C4-2B (cell line): Measurements from ENCODE around the gene KCNK1.
"Not testable (repeated sequence)": the region's sequence is repeated elsewhere in the genome, so short reads cannot be mapped to it uniquely, and the experiment has no call there.

Source experiments
- H3K27ac ChIP-seq: fragments of 450-650 bp; 2 replicates; pipeline ENCODE4 v1.5.1; 2017
- ZFX ChIP-seq: fragments of 450-650 bp; IDR thresholded peaks from 2 replicates; pipeline ENCODE4 v1.6.1; 2017
- TF ChIP-seq, protein P1 (sequence below): fragments of 450-650 bp; conservative IDR thresholded peaks from 2 replicates; pipeline ENCODE4 v1.5.1; 2017; ENCODE audit warnings: mild to moderate bottlenecking

KCNK1 gene

GRCh38 chr1:233615571-233615970 lies 1.7 kb downstream of the KCNK1 start:
- peak overlapping the region; percentile 88 for H3K27ac ChIP-seq
- TF ChIP-seq, protein P1, sequence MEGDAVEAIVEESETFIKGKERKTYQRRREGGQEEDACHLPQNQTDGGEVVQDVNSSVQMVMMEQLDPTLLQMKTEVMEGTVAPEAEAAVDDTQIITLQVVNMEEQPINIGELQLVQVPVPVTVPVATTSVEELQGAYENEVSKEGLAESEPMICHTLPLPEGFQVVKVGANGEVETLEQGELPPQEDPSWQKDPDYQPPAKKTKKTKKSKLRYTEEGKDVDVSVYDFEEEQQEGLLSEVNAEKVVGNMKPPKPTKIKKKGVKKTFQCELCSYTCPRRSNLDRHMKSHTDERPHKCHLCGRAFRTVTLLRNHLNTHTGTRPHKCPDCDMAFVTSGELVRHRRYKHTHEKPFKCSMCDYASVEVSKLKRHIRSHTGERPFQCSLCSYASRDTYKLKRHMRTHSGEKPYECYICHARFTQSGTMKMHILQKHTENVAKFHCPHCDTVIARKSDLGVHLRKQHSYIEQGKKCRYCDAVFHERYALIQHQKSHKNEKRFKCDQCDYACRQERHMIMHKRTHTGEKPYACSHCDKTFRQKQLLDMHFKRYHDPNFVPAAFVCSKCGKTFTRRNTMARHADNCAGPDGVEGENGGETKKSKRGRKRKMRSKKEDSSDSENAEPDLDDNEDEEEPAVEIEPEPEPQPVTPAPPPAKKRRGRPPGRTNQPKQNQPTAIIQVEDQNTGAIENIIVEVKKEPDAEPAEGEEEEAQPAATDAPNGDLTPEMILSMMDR: no peak
- no peak for TF ChIP-seq ZFX

- TF ChIP-seq, protein P1: no peak
- no peak for TF ChIP-seq ZFX
- H3K27ac ChIP-seq: no peak overlapping the region
These were observed 3.1 kb downstream of the KCNK1 start for GRCh38 chr1:233617025-233617424.

- not testable (repeated sequence) for H3K27ac ChIP-seq
These were observed 5.5 kb downstream of the KCNK1 start for GRCh38 chr1:233619414-233619813.

- no peak overlapping the region for H3K27ac ChIP-seq
- TF ChIP-seq, protein P1: no peak
These were observed 6.2 kb downstream of the KCNK1 start for GRCh38 chr1:233620065-233620464.

DNA sequence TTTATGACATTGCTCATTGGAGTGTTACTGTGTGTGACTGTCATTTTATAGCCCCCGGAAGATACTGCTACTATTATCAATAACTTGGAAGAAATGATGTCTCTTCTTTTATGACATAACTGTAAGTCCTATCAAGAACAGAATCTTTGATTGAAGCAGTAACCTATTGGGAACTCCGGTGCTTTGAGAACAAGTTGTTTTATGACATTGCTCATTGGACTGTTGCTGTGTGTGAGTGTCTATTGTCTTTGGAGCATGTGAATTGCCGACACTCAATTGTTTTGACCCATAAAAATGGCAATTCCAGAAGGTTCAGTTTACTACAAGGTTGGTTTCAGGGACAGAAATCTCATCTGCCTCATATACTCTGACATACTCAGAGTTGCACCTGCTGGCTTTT lies 8.0 kb downstream of the KCNK1 start:
- TF ChIP-seq ZFX: no peak
- TF ChIP-seq, protein P1: no peak
- H3K27ac ChIP-seq: no peak overlapping the region

DNA sequence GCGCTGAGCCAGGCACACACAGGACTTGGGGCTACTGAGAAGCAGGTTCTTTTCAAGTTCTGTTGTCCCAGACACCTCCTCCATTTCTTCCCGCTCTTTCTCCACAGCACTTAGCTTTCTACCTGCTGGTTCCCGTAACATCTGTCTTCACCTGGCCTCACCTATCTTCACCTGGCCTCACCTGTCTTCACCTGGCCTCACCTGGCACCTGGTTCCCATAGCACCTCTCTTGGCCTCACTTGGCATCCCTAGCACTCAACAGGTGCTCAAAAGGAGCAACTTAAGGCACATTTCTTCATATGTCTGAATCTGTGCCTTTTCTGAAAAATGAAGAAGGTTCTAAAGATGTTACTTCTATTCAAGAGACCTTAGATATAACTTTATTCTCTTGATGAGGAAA lies 10.4 kb downstream of the KCNK1 start:
- TF ChIP-seq, protein P1: no peak
- no peak for TF ChIP-seq ZFX

GRCh38 chr1:233625087-233625486 lies 11.2 kb downstream of the KCNK1 start:
- TF ChIP-seq, protein P1: no peak
- no peak for TF ChIP-seq ZFX
- H3K27ac ChIP-seq: no peak overlapping the region

More for the DNA sequence above, 10.4 kb downstream of the KCNK1 start:
- no peak overlapping the region for H3K27ac ChIP-seq

- TF ChIP-seq ZFX: no peak
- TF ChIP-seq, protein P1: no peak
- H3K27ac ChIP-seq: no peak overlapping the region
These were observed 11.6 kb downstream of the KCNK1 start for GRCh38 chr1:233625510-233625981.
